Keratinocyte (primary cell): ENCODE measurements around the gene COL9A3. TPM values are rescaled to one million over a fixed set of nuclear protein-coding genes. Genes with fewer than 3 reads are reported as not detected.

ENCODE experiments used
- DNase-seq: peaks from one replicate; pipeline ENCODE4 v3.0.0-alpha.2; 2011; ENCODE audit warnings: low read depth, missing footprints, low spot score
- FAIRE-seq: peaks from 2 replicates; lab custom pipeline; 2011; peaks lifted over from hg19 to GRCh38; lab: Jason Lieb, UNC
- H2AFZ ChIP-seq: 2 replicates; pipeline ENCODE4 v1.6.0; 2012; ENCODE audit warnings: low read length, control low read depth, inconsistent platforms; ENCODE audit not compliant: control insufficient read depth
- H3K27ac ChIP-seq: 2 replicates; pipeline ENCODE4 v1.5.1; 2011; ENCODE audit warnings: low read length; ENCODE audit not compliant: control insufficient read depth, insufficient read depth
- H3K27me3 ChIP-seq: 3 replicates; pipeline ENCODE4 v1.6.0; 2011; ENCODE audit warnings: low read length; ENCODE audit not compliant: control insufficient read depth, insufficient read depth; ENCODE audit errors: extremely low read depth
- H3K36me3 ChIP-seq, 2 experiments: 2 replicates in 1 of 2; 3 replicates in 1 of 2; pipeline ENCODE4 v1.5.1; 2011; ENCODE audit warnings: low read length in 2 of 2, mild to moderate bottlenecking in 1 of 2; ENCODE audit not compliant: control insufficient read depth in 2 of 2, insufficient read depth in 2 of 2; ENCODE audit errors: extremely low read depth in 1 of 2
- H3K4me1 ChIP-seq: 3 replicates; pipeline ENCODE4 v1.5.1; 2011; ENCODE audit warnings: low read length; ENCODE audit not compliant: control insufficient read depth, insufficient read depth; ENCODE audit errors: extremely low read depth
- H3K4me2 ChIP-seq: 3 replicates; pipeline ENCODE4 v1.6.0; 2011; ENCODE audit warnings: low read depth, low read length; ENCODE audit not compliant: control insufficient read depth, insufficient read depth; ENCODE audit errors: extremely low read depth
- H3K4me3 ChIP-seq, 3 experiments: fragments of 200-600 bp in 1 of 3; sonication (generic) in 1 of 3; 2 replicates in 2 of 3; 3 replicates in 1 of 3; pipeline ENCODE4 v1.5.1; 2011 to 2016; ENCODE audit warnings: low read length in 3 of 3, mild to moderate bottlenecking in 3 of 3, control low read depth in 2 of 3, inconsistent platforms in 1 of 3, low read depth in 1 of 3, mixed read lengths in 1 of 3, mixed run types in 1 of 3, moderate library complexity in 1 of 3; ENCODE audit not compliant: control insufficient read depth in 2 of 3, insufficient read depth in 2 of 3; ENCODE audit errors: extremely low read depth in 1 of 3
- H3K79me2 ChIP-seq: 2 replicates; pipeline ENCODE4 v1.6.0; 2012; ENCODE audit warnings: low read length; ENCODE audit not compliant: control insufficient read depth, insufficient read depth
- H3K9ac ChIP-seq: 3 replicates; pipeline ENCODE4 v1.6.0; 2011; ENCODE audit warnings: low read length; ENCODE audit not compliant: control insufficient read depth, insufficient read depth; ENCODE audit errors: extremely low read depth
- H3K9me1 ChIP-seq: 3 replicates; pipeline ENCODE4 v1.6.0; 2011; ENCODE audit warnings: low read length; ENCODE audit not compliant: control insufficient read depth, insufficient read depth; ENCODE audit errors: extremely low read depth
- H3K9me3 ChIP-seq: 2 replicates; pipeline ENCODE4 v1.5.1; 2012; ENCODE audit warnings: low read depth, low read length; ENCODE audit not compliant: control insufficient read depth
- H4K20me1 ChIP-seq: 3 replicates; pipeline ENCODE4 v1.6.0; 2011; ENCODE audit warnings: low read length; ENCODE audit not compliant: control insufficient read depth, insufficient read depth; ENCODE audit errors: extremely low read depth
- EZH2 ChIP-seq: IDR thresholded peaks from one replicate; pipeline ENCODE4 v1.6.1; 2012; ENCODE audit warnings: inconsistent platforms, mild to moderate bottlenecking, low read length, moderate library complexity
- dilution Hi-C: fragments of 300-500 bp; cut with MboI; formaldehyde crosslinking; loops from one replicate; pipeline ENCODE4 v1.7.0; 2020; ENCODE audit warnings: low sequenced_read_pairs; ENCODE audit not compliant: extremely low pct_ligation_motif_present
- polyA plus RNA-seq, 5 experiments: library from polyadenylated mRNA; depleted of rRNA in 3 of 5; stranded (reverse) in 3 of 5; stranded (forward) in 1 of 5; unstranded in 1 of 5; fragments of >200 nt; gene quantifications; 1 replicate in 1 of 5; 2 replicates in 3 of 5; 3 replicates in 1 of 5; pipeline versions ENCODE4 v1.2.1 to v1.2.3, GENCODE V29; 2011 to 2012; ENCODE audit warnings: missing spikeins in 2 of 5, low read depth in 1 of 5, low replicate concordance in 1 of 5
- TF ChIP-seq, protein P1 (sequence below), 3 experiments: IDR thresholded peaks in 1 of 3; conservative IDR thresholded peaks in 1 of 3; optimal IDR thresholded peaks in 1 of 3; 2 replicates in 2 of 3; 3 replicates in 1 of 3; pipeline versions ENCODE3 to v1.5.1; 2011; ENCODE audit warnings: low read length in 3 of 3, mild to moderate bottlenecking in 3 of 3, moderate library complexity in 2 of 3, control low read depth in 1 of 3, inconsistent platforms in 1 of 3; ENCODE audit not compliant: insufficient read depth in 2 of 3; ENCODE audit errors: extremely low read depth in 1 of 3

COL9A3 gene
- polyA plus RNA-seq, 1 donor (not counting 4 experiments of a cell fraction or from before 2014, with no cell fraction given): 4.8 TPM

DNA sequence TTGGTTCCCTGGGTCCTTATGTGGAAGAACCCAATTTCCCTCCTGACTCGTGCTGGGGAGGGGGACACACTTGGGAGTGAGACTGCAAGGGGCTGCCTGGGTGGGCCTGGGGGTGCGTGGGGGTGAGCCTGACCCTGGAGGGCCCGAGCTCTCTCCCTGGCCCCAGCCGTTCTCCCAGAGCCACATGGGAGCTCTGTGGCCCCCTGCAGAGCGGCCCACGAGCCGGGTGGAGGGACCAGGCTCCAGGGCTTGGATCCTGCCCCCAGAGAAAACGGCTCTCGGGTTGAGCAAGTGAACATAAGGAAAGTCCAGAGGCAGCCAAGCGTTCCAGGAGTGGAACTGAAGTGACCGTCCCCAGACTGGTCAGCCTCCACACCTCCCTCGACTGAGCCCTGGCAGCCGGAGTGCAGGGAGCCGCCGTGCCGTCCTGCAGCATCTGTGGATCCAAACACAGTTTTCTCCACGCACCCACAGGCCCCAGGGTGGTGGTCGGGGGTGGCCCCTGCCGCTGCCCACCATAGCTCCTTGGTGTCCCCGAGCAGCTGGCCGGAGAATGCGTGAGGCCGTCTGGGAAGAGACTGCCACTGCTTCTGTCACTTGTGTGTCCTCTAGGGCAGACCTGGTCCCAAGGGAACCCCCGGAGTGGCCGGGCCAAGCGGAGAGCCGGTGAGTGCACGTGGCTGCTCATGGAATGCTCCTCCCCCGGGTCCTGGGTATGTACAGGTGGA lies 10.6 kb downstream of the COL9A3 start:
- Histone ChIP-seq H3K79me2 (no peaks in the 10 kb centered on the region), H4K20me1 (no peaks in the 10 kb centered on the region), H3K27ac (no peak overlapping the region), H3K36me3 (no peaks in the 10 kb centered on the region), H3K9ac (no peak overlapping the region), H3K27me3 (no peaks in the 10 kb centered on the region), H3K4me2 (no peak overlapping the region), H3K4me1 (peaks cover 24% of the 10 kb centered on the region), H3K9me1 (no peaks in the 10 kb centered on the region), H2AFZ (no peak overlapping the region), H3K9me3 (no peaks in the 10 kb centered on the region), H3K4me3 (no peak overlapping the region)
- dilution Hi-C loops: no loop called here
- TF ChIP-seq EZH2: no peak
- TF ChIP-seq, protein P1, sequence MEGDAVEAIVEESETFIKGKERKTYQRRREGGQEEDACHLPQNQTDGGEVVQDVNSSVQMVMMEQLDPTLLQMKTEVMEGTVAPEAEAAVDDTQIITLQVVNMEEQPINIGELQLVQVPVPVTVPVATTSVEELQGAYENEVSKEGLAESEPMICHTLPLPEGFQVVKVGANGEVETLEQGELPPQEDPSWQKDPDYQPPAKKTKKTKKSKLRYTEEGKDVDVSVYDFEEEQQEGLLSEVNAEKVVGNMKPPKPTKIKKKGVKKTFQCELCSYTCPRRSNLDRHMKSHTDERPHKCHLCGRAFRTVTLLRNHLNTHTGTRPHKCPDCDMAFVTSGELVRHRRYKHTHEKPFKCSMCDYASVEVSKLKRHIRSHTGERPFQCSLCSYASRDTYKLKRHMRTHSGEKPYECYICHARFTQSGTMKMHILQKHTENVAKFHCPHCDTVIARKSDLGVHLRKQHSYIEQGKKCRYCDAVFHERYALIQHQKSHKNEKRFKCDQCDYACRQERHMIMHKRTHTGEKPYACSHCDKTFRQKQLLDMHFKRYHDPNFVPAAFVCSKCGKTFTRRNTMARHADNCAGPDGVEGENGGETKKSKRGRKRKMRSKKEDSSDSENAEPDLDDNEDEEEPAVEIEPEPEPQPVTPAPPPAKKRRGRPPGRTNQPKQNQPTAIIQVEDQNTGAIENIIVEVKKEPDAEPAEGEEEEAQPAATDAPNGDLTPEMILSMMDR (optimal IDR thresholded peaks at IDR 0.05 in 1 of 3, IDR thresholded peaks at IDR 0.05 in 1 of 3, conservative IDR thresholded peaks at IDR 0.05 in 1 of 3; ENCODE audit: extremely low read depth in 1 of 3, insufficient read depth in 2 of 3, low read length in 3 of 3): no peak
- no peak for DNase-seq
- FAIRE-seq: no peak

DNA sequence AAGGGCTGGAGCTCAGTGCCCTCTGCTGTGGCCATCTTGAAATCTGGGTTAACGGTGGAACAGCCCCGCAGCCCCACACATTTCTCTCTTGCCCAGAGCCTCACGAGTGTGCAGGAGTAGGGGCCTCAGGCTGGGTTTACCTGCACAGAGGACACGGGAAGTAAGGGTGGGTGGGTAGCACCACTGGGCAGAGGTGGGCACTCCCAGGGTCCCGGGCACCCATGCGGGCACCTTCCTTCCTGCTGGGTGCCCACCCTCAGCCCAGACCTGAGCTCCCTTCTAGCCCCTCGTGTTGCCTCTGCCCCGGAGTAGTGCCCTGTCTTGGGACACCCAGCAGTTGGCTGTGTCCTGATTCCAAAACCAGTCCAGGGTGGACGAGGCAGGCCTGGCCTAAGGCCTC lies 11.2 kb downstream of the COL9A3 start:
- peaks cover 30% of the 10 kb centered on the region for H3K4me1 ChIP-seq
- TF ChIP-seq, protein P1 (optimal IDR thresholded peaks at IDR 0.05 in 1 of 3, IDR thresholded peaks at IDR 0.05 in 1 of 3, conservative IDR thresholded peaks at IDR 0.05 in 1 of 3; ENCODE audit: extremely low read depth in 1 of 3, insufficient read depth in 2 of 3, low read length in 3 of 3): no peak
- TF ChIP-seq EZH2: no peak
- FAIRE-seq (no peak), DNase-seq (no peak)
- H3K4me3 ChIP-seq: no peak overlapping the region
- no peak overlapping the region for H3K9ac ChIP-seq
- no peaks in the 10 kb centered on the region for H3K36me3 ChIP-seq
- H3K27me3 ChIP-seq: no peaks in the 10 kb centered on the region
- dilution Hi-C loops: no loop called here
- H3K9me3 ChIP-seq: no peaks in the 10 kb centered on the region
- H2AFZ ChIP-seq: no peak overlapping the region
- H3K9me1 ChIP-seq: no peaks in the 10 kb centered on the region
- no peak overlapping the region for H3K27ac ChIP-seq
- H3K79me2 ChIP-seq: no peaks in the 10 kb centered on the region
- H3K4me2 ChIP-seq: no peak overlapping the region
- H4K20me1 ChIP-seq: no peaks in the 10 kb centered on the region
